ENCODE data around the gene CYB5B.

The CYB5B gene

GRCh38 chr16:69444873-69445517 is 20.6 kb downstream of the CYB5B start:
- DNase-seq (ENCODE audit: low read depth) = no peak

GRCh38 chr16:69448470-69449193 is 24.2 kb downstream of the CYB5B start:
- no peak for DNase-seq (ENCODE audit: low read depth)

GRCh38 chr16:69451166-69451565 is 26.7 kb downstream of the CYB5B start:
- no peak for DNase-seq (ENCODE audit: low read depth)

- DNase-seq (ENCODE audit: low read depth) = no peak
Measured at GRCh38 chr16:69453936-69454335, 29.5 kb downstream of the CYB5B start.

- DNase-seq (ENCODE audit: low read depth) = no peak
Measured at GRCh38 chr16:69463876-69464275, 39.5 kb downstream of the CYB5B start.

GRCh38 chr16:69465083-69465721 is 40.8 kb downstream of the CYB5B start:
- no peak for DNase-seq (ENCODE audit: low read depth)

GRCh38 chr16:69465881-69466280 is 41.5 kb downstream of the CYB5B start:
- DNase-seq (ENCODE audit: low read depth) = no peak

GRCh38 chr16:69466547-69466946 is 42.1 kb downstream of the CYB5B start:
- no peak for DNase-seq (ENCODE audit: low read depth)

GRCh38 chr16:69467080-69467479 is 42.7 kb downstream of the CYB5B start:
- no peak for DNase-seq (ENCODE audit: low read depth)

- no peak for DNase-seq (ENCODE audit: low read depth)
Measured at GRCh38 chr16:69467531-69468204, 43.2 kb downstream of the CYB5B start.

- DNase-seq (ENCODE audit: low read depth) = no peak
Measured at GRCh38 chr16:69469807-69470561, 45.6 kb downstream of the CYB5B start.

GRCh38 chr16:69471121-69471520 is 46.7 kb downstream of the CYB5B start:
- DNase-seq (ENCODE audit: low read depth) = no peak

- DNase-seq (ENCODE audit: low read depth) = no peak
Measured at GRCh38 chr16:69474408-69474807, 50.0 kb downstream of the CYB5B start.

- no peak for DNase-seq (ENCODE audit: low read depth)
Measured at GRCh38 chr16:69476920-69477443, 52.6 kb downstream of the CYB5B start.

GRCh38 chr16:69477546-69477945 is 53.1 kb downstream of the CYB5B start:
- no peak for DNase-seq (ENCODE audit: low read depth)

- DNase-seq (ENCODE audit: low read depth) = no peak
Measured at GRCh38 chr16:69478685-69479084, 54.3 kb downstream of the CYB5B start.

- no peak for DNase-seq (ENCODE audit: low read depth)
Measured at GRCh38 chr16:69479775-69480174, 55.4 kb downstream of the CYB5B start.

- no peak for DNase-seq (ENCODE audit: low read depth)
Measured at GRCh38 chr16:69481901-69482341, 57.5 kb downstream of the CYB5B start.

- no peak for DNase-seq (ENCODE audit: low read depth)
Measured at GRCh38 chr16:69482410-69482991, 58.1 kb downstream of the CYB5B start.

GRCh38 chr16:69483611-69484010 is 59.2 kb downstream of the CYB5B start:
- DNase-seq (ENCODE audit: low read depth) = no peak

- no peak for DNase-seq (ENCODE audit: low read depth)
Measured at GRCh38 chr16:69485361-69485760, 60.9 kb downstream of the CYB5B start.

Measured in stimulated activated CD8-positive, alpha-beta memory T cell treated with anti-CD3 and anti-CD28 coated beads, Interleukin-12 subunit alpha, Interleukin-12 subunit beta, amount 100 ng/mL, for 1 hour (primary cell).